GM12878 (cell line): ENCODE results near the gene ANKRD13C. TPM values are rescaled to one million over a fixed set of nuclear protein-coding genes. Genes with fewer than 3 reads are reported as not detected.

ENCODE experiments used
- ATAC-seq: fragments of 200-7000 bp; cut with Tn5 transposase; 3 replicates; pipeline ENCODE4 v1.9.1; 2020; ENCODE audit warnings: mild to moderate bottlenecking, moderate library complexity
- BruUV-seq: library from RNA; stranded (reverse); fragments of 400-500 nt; replicated peaks from 2 replicates; lab custom pipeline; 2021; lab: Mats Ljungman, UMichigan
- CTCF ChIA-PET: fragments of 300-600 bp; sonication (Branson Sonifier 250); formaldehyde crosslinking; extraction: SDS; loops from one replicate; lab custom pipeline; 2021; ENCODE audit warnings: inconsistent platforms; lab: Yijun Ruan, JAX
- POLR2A ChIA-PET: fragments of 350-600 bp; formaldehyde crosslinking; extraction: SDS; loops from one replicate; lab custom pipeline; 2021; ENCODE audit warnings: inconsistent platforms; lab: Charles Lee
- RAD21 ChIA-PET: fragments of 300-600 bp; sonication (Branson Sonifier 250); formaldehyde crosslinking; loops from one replicate; lab custom pipeline; 2023; ENCODE audit warnings: antibody characterized with exemption; ENCODE audit not compliant: unreplicated experiment; lab: Charles Lee
- SMC1A ChIA-PET: fragments of 300-600 bp; sonication (Branson Sonifier 250); formaldehyde crosslinking; loops from one replicate; lab custom pipeline; 2023; ENCODE audit not compliant: unreplicated experiment, uncharacterized antibody; lab: Charles Lee
- DNase-seq: peaks from one replicate; pipeline ENCODE4 v3.0.0-alpha.2; 2011; ENCODE audit warnings: low read depth, low spot score
- FAIRE-seq: peaks from 3 replicates; lab custom pipeline; 2011; peaks lifted over from hg19 to GRCh38; lab: Jason Lieb, UNC
- H2AFZ ChIP-seq: 2 replicates; pipeline ENCODE4 v1.6.0; 2011; ENCODE audit warnings: low read depth, low read length, control low read depth; ENCODE audit not compliant: control insufficient read depth
- H3K27ac ChIP-seq: 2 replicates; pipeline ENCODE4 v1.5.1; 2011; ENCODE audit warnings: control low read depth; ENCODE audit not compliant: control insufficient read depth, insufficient read depth
- H3K27me3 ChIP-seq, 2 experiments: replicated peaks in 1 of 2; 2 replicates each; pipeline versions ENCODE4 v1.6.0 to v1.6.1; 2011; ENCODE audit warnings: low read length in 1 of 2; ENCODE audit not compliant: control insufficient read depth in 2 of 2, insufficient read depth in 2 of 2
- H3K36me3 ChIP-seq, 2 experiments: 2 replicates each; pipeline ENCODE4 v1.5.1; 2011; ENCODE audit warnings: low read length in 1 of 2; ENCODE audit not compliant: control insufficient read depth in 2 of 2, insufficient read depth in 2 of 2
- H3K4me1 ChIP-seq: 2 replicates; pipeline ENCODE4 v1.6.1; 2011; ENCODE audit warnings: mild to moderate bottlenecking, low read length, moderate library complexity, mixed read lengths; ENCODE audit not compliant: control insufficient read depth, insufficient read depth
- H3K4me2 ChIP-seq: 2 replicates; pipeline ENCODE4 v1.6.0; 2011; ENCODE audit warnings: control low read depth; ENCODE audit not compliant: control insufficient read depth, insufficient read depth
- H3K4me3 ChIP-seq: fragments of 200-600 bp; sonication (generic); 2 replicates; pipeline ENCODE4 v1.5.1; 2016
- H3K79me2 ChIP-seq: 2 replicates; pipeline ENCODE4 v1.6.0; 2011; ENCODE audit warnings: low read length; ENCODE audit not compliant: control insufficient read depth, insufficient read depth
- H3K9ac ChIP-seq: 2 replicates; pipeline ENCODE4 v1.8.0; 2011; ENCODE audit warnings: low read length, control low read depth, mixed read lengths; ENCODE audit not compliant: control insufficient read depth, insufficient read depth
- H3K9me3 ChIP-seq: replicated peaks from 3 replicates; pipeline ENCODE4 v1.5.1; 2011; ENCODE audit warnings: mild to moderate bottlenecking, low read length; ENCODE audit not compliant: control insufficient read depth, insufficient read depth
- H4K20me1 ChIP-seq: 2 replicates; pipeline ENCODE4 v1.6.0; 2011; ENCODE audit not compliant: control insufficient read depth, insufficient read depth
- DPF2 ChIP-seq: fragments of 450-650 bp; IDR thresholded peaks from 2 replicates; pipeline ENCODE4 v1.6.1; 2017; ENCODE audit warnings: mild to moderate bottlenecking
- EZH2 ChIP-seq: IDR thresholded peaks from 2 replicates; pipeline ENCODE4 v1.6.1; 2012; ENCODE audit warnings: low read depth, mild to moderate bottlenecking, control low read depth, inconsistent platforms, low read length, borderline replicate concordance; ENCODE audit not compliant: control insufficient read depth
- FOS ChIP-seq: IDR thresholded peaks from 3 replicates; pipeline ENCODE4 v1.6.1; 2011; ENCODE audit warnings: borderline replicate concordance; ENCODE audit not compliant: insufficient read length; ENCODE audit errors: extremely low read depth
- HDAC6 ChIP-seq: fragments of 200-600 bp; sonication (generic); IDR thresholded peaks from one replicate; pipeline ENCODE4 v1.8.0; 2017; ENCODE audit warnings: antibody characterized with exemption; ENCODE audit not compliant: unreplicated experiment
- IRF4 ChIP-seq: IDR thresholded peaks from 2 replicates; pipeline ENCODE4 v1.6.1; 2011; ENCODE audit warnings: low read depth, low read length
- KDM1A ChIP-seq: fragments of 200-600 bp; sonication (generic); IDR thresholded peaks from 2 replicates; pipeline ENCODE4 v1.6.1; 2016; ENCODE audit warnings: borderline replicate concordance
- NBN ChIP-seq: fragments of 450-650 bp; IDR thresholded peaks from 2 replicates; pipeline ENCODE4 v1.6.1; 2016
- PAX8 ChIP-seq: fragments of 450-650 bp; IDR thresholded peaks from 2 replicates; pipeline ENCODE4 v1.6.1; 2017; ENCODE audit warnings: mild to moderate bottlenecking, moderate library complexity
- PML ChIP-seq: IDR thresholded peaks from 2 replicates; pipeline ENCODE4 v1.6.1; 2012; ENCODE audit warnings: low read length, inconsistent platforms
- POU2F2 ChIP-seq: IDR thresholded peaks from 3 replicates; pipeline ENCODE4 v1.6.1; 2011; ENCODE audit warnings: low read depth, mild to moderate bottlenecking, low read length, borderline replicate concordance
- RAD21 ChIP-seq: IDR thresholded peaks from 2 replicates; pipeline ENCODE4 v1.6.1; 2011; ENCODE audit warnings: mild to moderate bottlenecking, low read depth, low read length, moderate library complexity; ENCODE audit not compliant: insufficient read depth
- SIX5 ChIP-seq: IDR thresholded peaks from 2 replicates; pipeline ENCODE4 v1.6.1; 2011; ENCODE audit warnings: mild to moderate bottlenecking, low read depth, low read length, moderate library complexity; ENCODE audit not compliant: severe bottlenecking
- SREBF2 ChIP-seq: IDR thresholded peaks from 2 replicates; pipeline ENCODE4 v1.6.1; 2012; ENCODE audit warnings: mild to moderate bottlenecking, low read length
- YBX1 ChIP-seq: fragments of 450-650 bp; IDR thresholded peaks from 2 replicates; pipeline ENCODE4 v1.6.1; 2016; ENCODE audit warnings: antibody characterized with exemption
- ZNF24 ChIP-seq: fragments of 450-650 bp; IDR thresholded peaks from 2 replicates; pipeline ENCODE4 v1.6.1; 2017; ENCODE audit warnings: antibody characterized with exemption, mild to moderate bottlenecking
- WGBS: methylation state at CpG from one replicate; pipeline ENCODE4 v1.1.6; 2016; ENCODE audit warnings: low lambda C conversion rate; ENCODE audit not compliant: insufficient replicate concordance, insufficient coverage; ENCODE audit errors: missing lambda C conversion rate; 5-methylcytosine and 5-hydroxymethylcytosine counted together
- in situ Hi-C: fragments of 300-500 bp; cut with MboI; formaldehyde crosslinking; loops from 9 replicates; pipeline ENCODE4 v1.14.3; 2018; ENCODE audit warnings: mixed read lengths
- intact Hi-C: fragments of 100-400 bp; cut with micrococcal nuclease; formaldehyde crosslinking; loops from one replicate; pipeline ENCODE4 v1.14.2; 2022; ENCODE audit not compliant: unreplicated experiment
- polyA plus RNA-seq, 11 experiments: library from polyadenylated mRNA; depleted of rRNA in 4 of 11; unstranded in 6 of 11; stranded (reverse) in 5 of 11; fragments of >200 nt; fragmentation: Nextera tagmentation in 4 of 11; fragmentation: Illumina TruSeq in 1 of 11; extraction: Ambion mirVana in 4 of 11; extraction: Trizol in 1 of 11; gene quantifications; 1 replicate in 1 of 11; 2 replicates in 10 of 11; pipeline versions ENCODE4 v1.2.1 to v1.2.3, GENCODE V29; 2011 to 2016; ENCODE audit warnings: inconsistent platforms in 2 of 11, missing spikeins in 2 of 11, low read depth in 1 of 11
- total RNA-seq, 4 experiments: library from RNA; depleted of rRNA in 3 of 4; stranded (reverse); fragments of >200 nt in 3 of 4; fragmentation: Illumina TruSeq in 1 of 4; extraction: Trizol in 1 of 4; gene quantifications; 2 replicates each; pipeline versions ENCODE4 v1.2.1 to v1.2.3, GENCODE V29; 2013 to 2021
- TF ChIP-seq, protein P1 (sequence below): IDR thresholded peaks from 2 replicates; pipeline ENCODE4 v1.6.1; 2012; ENCODE audit warnings: low read depth, low read length, improper control_type of control experiment
- TF ChIP-seq, protein P2 (sequence below): fragments of 450-650 bp; IDR thresholded peaks from 2 replicates; pipeline ENCODE4 v1.6.1; 2016; ENCODE audit warnings: mild to moderate bottlenecking
- TF ChIP-seq, protein P3 (sequence below): fragments of 450-650 bp; IDR thresholded peaks from 2 replicates; pipeline ENCODE4 v1.6.1; 2016; ENCODE audit warnings: mild to moderate bottlenecking
- TF ChIP-seq, protein P4 (sequence below): fragments of 450-650 bp; IDR thresholded peaks from 2 replicates; pipeline ENCODE4 v1.6.1; 2017; ENCODE audit warnings: borderline replicate concordance

ANKRD13C gene
- total and polyA plus RNA-seq, 10 of the 15 experiments (the other 5 are each of a cell fraction or from before 2014, with no cell fraction given), result 3.7 to 24.4 (median 14.1) TPM

DNA sequence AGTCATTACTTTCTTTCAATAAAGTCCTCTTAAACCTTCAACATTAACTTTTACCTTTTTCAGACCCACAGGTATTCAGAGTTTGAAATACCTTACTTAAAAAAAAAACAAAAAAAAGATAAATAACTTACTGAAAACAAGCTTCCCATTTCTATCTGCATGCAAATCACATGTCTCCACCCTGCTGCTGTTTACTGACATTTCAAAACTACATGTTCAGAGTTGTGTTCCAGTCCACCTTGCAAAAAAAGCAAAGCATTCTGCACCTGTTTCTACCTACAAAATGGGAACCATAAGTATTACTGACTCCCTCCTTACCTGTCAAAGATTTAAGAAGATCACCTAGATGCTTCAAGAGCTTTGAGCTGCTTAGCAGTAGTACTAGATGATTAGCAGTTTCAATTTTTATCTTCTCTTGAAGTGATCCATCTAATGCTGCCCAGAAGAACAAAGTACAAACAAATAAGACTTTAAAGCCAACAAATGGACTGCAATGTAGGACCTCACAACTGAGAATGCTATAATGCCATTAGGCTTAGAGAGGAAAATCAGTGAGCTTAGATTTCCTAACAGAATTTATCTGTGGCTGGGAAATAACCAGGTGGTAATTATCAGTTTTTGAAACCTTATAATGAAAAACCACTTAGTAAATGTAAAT is 61.2 kb downstream of the ANKRD13C start (continued):
- TF ChIP-seq PML (no peak), PAX8 (no peak), RAD21 (no peak), FOS (no peak), SIX5 (no peak), SREBF2 (no peak)
- TF ChIP-seq, protein P1, sequence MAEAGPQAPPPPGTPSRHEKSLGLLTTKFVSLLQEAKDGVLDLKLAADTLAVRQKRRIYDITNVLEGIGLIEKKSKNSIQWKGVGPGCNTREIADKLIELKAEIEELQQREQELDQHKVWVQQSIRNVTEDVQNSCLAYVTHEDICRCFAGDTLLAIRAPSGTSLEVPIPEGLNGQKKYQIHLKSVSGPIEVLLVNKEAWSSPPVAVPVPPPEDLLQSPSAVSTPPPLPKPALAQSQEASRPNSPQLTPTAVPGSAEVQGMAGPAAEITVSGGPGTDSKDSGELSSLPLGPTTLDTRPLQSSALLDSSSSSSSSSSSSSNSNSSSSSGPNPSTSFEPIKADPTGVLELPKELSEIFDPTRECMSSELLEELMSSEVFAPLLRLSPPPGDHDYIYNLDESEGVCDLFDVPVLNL, result no peak
- TF ChIP-seq, protein P2, sequence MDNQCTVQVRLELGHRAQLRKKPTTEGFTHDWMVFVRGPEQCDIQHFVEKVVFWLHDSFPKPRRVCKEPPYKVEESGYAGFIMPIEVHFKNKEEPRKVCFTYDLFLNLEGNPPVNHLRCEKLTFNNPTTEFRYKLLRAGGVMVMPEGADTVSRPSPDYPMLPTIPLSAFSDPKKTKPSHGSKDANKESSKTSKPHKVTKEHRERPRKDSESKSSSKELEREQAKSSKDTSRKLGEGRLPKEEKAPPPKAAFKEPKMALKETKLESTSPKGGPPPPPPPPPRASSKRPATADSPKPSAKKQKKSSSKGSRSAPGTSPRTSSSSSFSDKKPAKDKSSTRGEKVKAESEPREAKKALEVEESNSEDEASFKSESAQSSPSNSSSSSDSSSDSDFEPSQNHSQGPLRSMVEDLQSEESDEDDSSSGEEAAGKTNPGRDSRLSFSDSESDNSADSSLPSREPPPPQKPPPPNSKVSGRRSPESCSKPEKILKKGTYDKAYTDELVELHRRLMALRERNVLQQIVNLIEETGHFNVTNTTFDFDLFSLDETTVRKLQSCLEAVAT, result no peak

DNA sequence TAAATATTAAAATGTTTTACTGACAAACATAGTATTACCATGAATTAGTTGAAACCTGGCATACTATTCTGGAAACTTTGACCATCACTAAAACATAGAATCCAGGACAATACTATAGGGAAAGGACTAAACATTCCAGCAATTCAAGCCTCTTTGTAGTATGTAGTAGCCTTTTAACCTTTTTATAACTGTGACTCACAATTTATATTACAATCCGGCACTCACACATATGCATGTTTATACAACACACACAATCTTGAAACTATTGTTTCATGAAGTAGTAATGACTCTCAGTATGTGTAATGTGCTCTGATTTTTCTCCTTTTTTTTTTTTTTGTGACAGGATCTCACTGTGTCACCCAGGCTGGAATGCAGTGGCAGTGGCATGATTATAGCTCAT is 64.3 kb downstream of the ANKRD13C start:
- H2AFZ ChIP-seq, result no peak overlapping the region
- RAD21 ChIA-PET, result no interaction called here
- H3K27ac ChIP-seq, result no peak overlapping the region
- POLR2A ChIA-PET, result no interaction called here
- H3K27me3 ChIP-seq, result no peaks in the 10 kb centered on the region
- H3K4me2 ChIP-seq, result no peak overlapping the region
- H3K4me3 ChIP-seq, result no peak overlapping the region
- no peak for ATAC-seq
- SMC1A ChIA-PET, result no interaction called here
- FAIRE-seq, result no peak
- no peaks in the 10 kb centered on the region for H3K79me2 ChIP-seq
- intact Hi-C loops, result no loop called here
- no peak overlapping the region for H3K9ac ChIP-seq
- no peak for DNase-seq
- 100% methylated on average over 1 of the region's 1 CpG for WGBS
- CTCF ChIA-PET, result interaction anchor here (1.0 kb wide), 1 partner anchor 11 kb away, joined by 3 read pairs; no protein-coding TSS in a partner anchor
- H3K36me3 ChIP-seq, result peaks cover 0 to 6% of the 10 kb centered on the region in 2 experiments; a peak in 2 of 4 replicates
- in situ Hi-C loops, result no loop called here
- H4K20me1 ChIP-seq, result no peaks in the 10 kb centered on the region
- BruUV-seq, result no TSS peak
- no peaks in the 10 kb centered on the region for H3K9me3 ChIP-seq
- no peaks in the 10 kb centered on the region for H3K4me1 ChIP-seq
- TF ChIP-seq, protein P3, sequence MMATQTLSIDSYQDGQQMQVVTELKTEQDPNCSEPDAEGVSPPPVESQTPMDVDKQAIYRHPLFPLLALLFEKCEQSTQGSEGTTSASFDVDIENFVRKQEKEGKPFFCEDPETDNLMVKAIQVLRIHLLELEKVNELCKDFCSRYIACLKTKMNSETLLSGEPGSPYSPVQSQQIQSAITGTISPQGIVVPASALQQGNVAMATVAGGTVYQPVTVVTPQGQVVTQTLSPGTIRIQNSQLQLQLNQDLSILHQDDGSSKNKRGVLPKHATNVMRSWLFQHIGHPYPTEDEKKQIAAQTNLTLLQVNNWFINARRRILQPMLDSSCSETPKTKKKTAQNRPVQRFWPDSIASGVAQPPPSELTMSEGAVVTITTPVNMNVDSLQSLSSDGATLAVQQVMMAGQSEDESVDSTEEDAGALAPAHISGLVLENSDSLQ, result no peak
- no peak for TF ChIP-seq POU2F2
- TF ChIP-seq DPF2, result no peak
- TF ChIP-seq YBX1, result no peak
- no peak for TF ChIP-seq ZNF24
- TF ChIP-seq, protein P4, sequence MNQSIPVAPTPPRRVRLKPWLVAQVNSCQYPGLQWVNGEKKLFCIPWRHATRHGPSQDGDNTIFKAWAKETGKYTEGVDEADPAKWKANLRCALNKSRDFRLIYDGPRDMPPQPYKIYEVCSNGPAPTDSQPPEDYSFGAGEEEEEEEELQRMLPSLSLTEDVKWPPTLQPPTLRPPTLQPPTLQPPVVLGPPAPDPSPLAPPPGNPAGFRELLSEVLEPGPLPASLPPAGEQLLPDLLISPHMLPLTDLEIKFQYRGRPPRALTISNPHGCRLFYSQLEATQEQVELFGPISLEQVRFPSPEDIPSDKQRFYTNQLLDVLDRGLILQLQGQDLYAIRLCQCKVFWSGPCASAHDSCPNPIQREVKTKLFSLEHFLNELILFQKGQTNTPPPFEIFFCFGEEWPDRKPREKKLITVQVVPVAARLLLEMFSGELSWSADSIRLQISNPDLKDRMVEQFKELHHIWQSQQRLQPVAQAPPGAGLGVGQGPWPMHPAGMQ, result no peak
- TF ChIP-seq KDM1A, result no peak
- TF ChIP-seq PAX8, result no peak
- no peak for TF ChIP-seq IRF4
- TF ChIP-seq EZH2, result no peak
- no peak for TF ChIP-seq NBN
- TF ChIP-seq HDAC6, result no peak
